Left cardiac atrium (tissue), 4 donors: Measurements from ENCODE around the gene SEMA5B. TPM values are rescaled to one million over a fixed set of nuclear protein-coding genes. Genes with fewer than 3 reads are reported as not detected.
A peak's percentile ranks its signal among the peaks of the same experiment; 100 is the strongest.

Source experiments
- ATAC-seq, 2 donors: fragments of 200-7000 bp; cut with Tn5 transposase; one replicate each; pipeline ENCODE4 v1.9.1; 2020; ENCODE audit warnings: mild to moderate bottlenecking in 2 of 2, moderate library complexity in 2 of 2
- DNase-seq: peaks from one replicate; pipeline ENCODE4 v3.0.0-alpha.2; 2020
- intact Hi-C, 2 donors: fragments of 100-400 bp; cut with DNase I; formaldehyde crosslinking; loops; one replicate each; pipeline versions ENCODE4 v1.14.1 to v1.15.1; 2022 to 2023
- total RNA-seq, 2 donors: library from RNA; stranded (reverse); fragmentation: NEBNext Ultra II Directional; extraction: Animal tissue kit (Norgen Biotek cat#: 25700); gene quantifications; one replicate each; pipeline ENCODE4 v1.2.1, GENCODE V29; 2021
- donor health status: DM: no; HTN: yes; CAD: no.
- donor health status: DM: no; HTN: yes; CAD: no; lungs with severe emphysema.
- donor health status: DM: yes; HTN: yes; CAD: no.
- donor health status: Dilated cardiomyopathy.

Gene SEMA5B
- total RNA-seq, 2 donors from 2014 or later: 1.7 to 2.4 TPM

GRCh38 chr3:122962149-122962548 lies 65.4 kb downstream of the SEMA5B start:
- DNase-seq: peak; percentile 46
- intact Hi-C loops: no loop called here
- ATAC-seq: peak in 1 of 2 donors; percentile 8

DNA sequence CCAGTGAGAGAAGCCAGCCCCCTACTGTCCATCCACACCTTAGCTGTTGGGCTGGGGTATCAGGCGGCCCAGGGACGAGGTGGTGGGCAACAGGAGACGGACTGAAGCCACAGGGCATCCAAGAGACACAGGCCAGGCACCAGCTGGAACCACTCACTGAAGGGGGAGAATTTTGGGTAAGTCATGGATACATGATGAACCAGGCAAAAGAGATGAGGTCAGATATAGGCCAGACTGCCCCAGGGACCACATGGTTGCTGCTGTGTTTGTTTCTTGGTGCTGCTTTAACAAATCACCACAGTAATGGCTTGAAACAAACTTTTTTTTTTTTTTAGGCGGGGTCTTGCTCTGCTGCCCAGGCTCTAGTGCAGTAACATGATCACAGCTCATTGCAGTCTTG lies 66.4 kb downstream of the SEMA5B start:
- peak in 1 of 2 donors; percentile 25 for ATAC-seq

DNA sequence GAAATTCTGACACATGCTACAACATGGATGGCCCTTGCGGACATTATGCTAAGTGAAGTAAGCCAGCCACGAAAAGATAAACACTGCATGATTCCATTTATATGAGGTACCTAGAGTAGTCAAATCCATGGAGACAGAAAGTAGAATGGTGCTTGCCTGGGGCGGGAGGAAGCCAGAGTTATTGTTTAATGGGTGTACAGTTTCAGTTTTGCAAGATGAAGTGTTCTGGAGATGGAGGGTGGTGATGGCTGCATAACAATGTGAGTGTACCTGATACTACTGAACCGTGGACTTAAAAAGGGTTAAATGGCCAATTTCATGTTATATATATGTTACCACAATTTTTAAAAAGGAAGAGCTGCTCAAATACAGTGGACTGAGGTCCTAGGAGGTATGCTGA lies 66.9 kb downstream of the SEMA5B start:
- intact Hi-C loops: no loop called here
- no peak for DNase-seq
- ATAC-seq: no peak

More for the DNA sequence above, 66.4 kb downstream of the SEMA5B start:
- intact Hi-C loops: no loop called here
- DNase-seq: no peak

DNA sequence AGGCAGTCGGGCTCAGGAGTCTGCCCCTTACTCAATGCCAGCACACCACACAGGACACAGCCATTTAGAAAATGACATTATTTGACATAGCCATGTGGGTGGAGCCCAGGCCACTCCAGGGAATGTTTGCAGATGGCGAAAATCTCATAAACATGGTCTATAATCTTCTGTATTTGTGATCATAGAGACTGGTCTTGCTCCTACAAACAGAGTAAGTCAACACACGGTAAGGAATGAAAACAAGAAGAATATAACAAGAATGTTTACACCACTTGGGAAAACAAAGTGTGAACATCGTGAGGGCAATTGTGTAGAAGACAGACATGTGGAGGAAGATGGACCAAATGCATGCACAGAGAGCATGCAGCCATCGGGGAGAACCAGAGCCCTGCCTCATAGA lies 68.2 kb downstream of the SEMA5B start:
- intact Hi-C loops: no loop called here
- no peak for ATAC-seq
- no peak for DNase-seq

GRCh38 chr3:122957707-122958689 lies 69.6 kb downstream of the SEMA5B start:
- DNase-seq (peak; percentile 53), ATAC-seq (peak; percentile 83)
- intact Hi-C loops: no loop called here

GRCh38 chr3:122956693-122957455 lies 70.7 kb downstream of the SEMA5B start:
- intact Hi-C loops: no loop called here
- ATAC-seq: peak; percentile 47 to 65
- DNase-seq: no peak

DNA sequence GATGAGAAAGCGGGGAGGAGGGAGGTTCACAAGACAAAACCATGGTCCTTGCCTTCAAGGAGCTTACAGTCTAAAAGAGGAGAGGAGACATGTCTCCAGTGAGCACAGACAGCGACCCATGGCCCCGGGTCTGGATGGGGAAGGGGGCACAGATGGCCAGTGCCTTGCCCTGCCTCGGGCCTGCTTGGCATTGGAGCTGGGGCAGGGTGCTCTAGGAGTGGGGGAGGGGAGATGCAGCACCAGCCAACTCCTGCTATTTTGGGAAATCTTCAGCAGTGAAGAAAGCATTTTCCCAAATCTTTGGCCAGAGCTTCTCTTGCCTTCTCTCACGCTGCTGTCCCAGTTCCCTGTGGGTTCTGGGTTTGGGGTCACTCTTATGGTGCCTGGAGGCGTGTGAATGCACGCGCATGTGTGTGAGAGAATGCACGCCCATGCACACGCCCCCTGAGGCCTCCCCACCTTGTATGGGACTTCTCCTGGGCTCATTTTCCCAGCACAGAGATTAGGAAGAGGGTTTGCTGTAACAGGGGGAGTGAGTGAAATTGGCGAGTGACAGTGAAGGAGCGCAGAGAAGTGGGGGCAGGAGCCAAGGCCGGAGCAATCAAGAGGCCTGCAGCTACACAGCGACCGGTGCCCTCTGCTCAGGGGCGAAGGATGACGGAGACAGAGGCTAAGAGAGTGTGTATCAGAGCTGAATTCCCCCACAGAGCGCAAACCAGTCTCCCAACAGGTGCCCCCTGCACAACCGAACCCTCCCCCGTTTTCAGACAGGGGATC lies 71.5 kb downstream of the SEMA5B start:
- ATAC-seq (peak; percentile 10 to 20), DNase-seq (no peak)
- intact Hi-C loops: no loop called here

DNA sequence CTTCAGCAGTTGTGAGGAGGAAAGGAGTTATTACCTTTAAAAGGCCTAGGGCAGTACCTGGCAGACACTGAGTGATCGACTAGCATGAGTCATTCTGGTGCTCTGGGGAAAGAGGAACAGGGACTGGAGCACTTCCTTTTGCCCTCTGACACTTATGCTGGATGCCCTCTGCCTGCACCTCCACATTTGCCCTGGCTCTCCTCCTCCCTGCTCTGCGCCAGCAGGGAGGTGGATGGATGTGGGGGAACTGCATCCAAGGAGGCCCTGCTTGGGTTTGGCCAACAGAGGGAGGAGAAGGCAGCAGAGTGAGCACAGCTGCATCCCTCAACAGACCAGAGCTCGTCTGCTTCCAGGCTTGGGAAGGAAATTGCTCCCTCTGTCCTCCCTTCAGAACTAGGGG lies 75.0 kb downstream of the SEMA5B start:
- ATAC-seq (peak; percentile 16 to 32), DNase-seq (no peak)
- intact Hi-C loops: no loop called here

DNA sequence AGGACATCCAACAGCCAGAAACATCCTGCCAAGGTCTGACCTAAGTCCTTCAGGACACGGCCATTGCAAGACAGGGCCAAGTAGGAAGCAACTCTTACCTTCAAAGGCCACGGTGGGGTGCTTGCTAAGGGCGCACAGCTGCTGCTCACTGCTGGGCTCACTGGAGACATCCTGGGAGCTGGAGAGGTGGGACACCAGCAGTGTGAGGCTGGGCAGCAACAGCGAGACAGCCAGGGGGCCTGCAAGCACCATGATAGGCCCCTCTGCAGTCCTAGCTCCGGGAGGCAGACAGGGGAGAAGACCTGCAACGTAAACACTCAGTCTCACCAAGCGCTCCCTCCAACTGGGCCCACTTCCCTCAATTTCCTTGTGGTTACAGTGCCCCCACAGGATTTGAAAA lies 79.2 kb downstream of the SEMA5B start:
- ATAC-seq: peak; percentile 35 to 58

DNA sequence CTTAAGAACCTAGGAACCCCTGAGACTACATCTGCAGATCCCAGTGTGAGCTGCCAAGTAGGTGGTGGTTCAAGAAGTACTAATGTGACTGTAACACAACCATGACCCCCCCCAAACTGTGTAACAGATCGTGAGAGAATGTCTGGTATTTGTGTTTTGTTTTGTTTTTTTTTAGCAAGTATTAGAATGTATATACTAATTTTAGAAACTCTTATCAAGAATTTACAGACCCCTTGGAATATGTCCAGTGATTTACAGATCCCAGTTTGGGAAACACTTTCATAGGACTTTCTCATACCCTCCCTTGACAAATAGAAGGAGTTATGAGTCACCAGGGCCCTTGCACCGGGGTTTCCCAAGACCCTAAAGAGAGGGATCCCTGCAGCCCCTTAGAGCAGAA lies 79.8 kb downstream of the SEMA5B start:
- ATAC-seq (peak in 1 of 2 donors; percentile 10), DNase-seq (no peak)
- intact Hi-C loops: loop anchor here (5.0 to 10.0 kb wide), 3 partner anchors 80 to 317 kb away; partner anchors contain the start of gene SEMA5B (in 1 of the 2)

More for the DNA sequence above, 79.2 kb downstream of the SEMA5B start:
- DNase-seq: no peak
- intact Hi-C loops: loop anchor here (5.0 to 10.0 kb wide), 3 partner anchors 79 to 316 kb away; partner anchors contain the start of gene SEMA5B (in 1 of the 2)

- intact Hi-C loops: loop anchor here (5.0 to 10.0 kb wide), 3 partner anchors 80 to 318 kb away; partner anchors contain the start of gene SEMA5B (in 1 of the 2)
- ATAC-seq: no peak
- no peak for DNase-seq
These were observed 80.4 kb downstream of the SEMA5B start for GRCh38 chr3:122947196-122947595.

DNA sequence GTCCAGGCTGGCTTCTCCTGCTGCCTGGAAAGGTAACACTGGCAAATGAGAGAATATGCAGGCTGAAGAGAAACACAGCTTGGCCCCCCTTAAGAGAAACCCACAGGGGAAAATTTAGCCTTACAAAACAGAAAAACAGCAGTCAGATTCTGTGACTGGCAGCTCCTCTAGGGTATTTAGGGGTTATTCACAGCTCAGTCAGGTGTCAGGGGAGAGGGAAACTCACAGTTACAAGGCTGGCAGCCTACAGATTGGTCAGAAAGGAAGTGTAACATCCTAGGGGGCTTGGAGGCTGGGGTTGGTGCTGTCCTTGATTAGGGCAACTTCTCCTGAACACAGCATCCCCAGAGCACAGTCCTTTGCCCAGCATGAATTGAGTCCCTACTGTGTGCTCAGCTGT lies 81.4 kb downstream of the SEMA5B start:
- DNase-seq (no peak), ATAC-seq (no peak)
- intact Hi-C loops: loop anchor here (5.0 to 10.0 kb wide), 3 partner anchors 81 to 319 kb away; partner anchors contain the start of gene SEMA5B (in 1 of the 2)

DNA sequence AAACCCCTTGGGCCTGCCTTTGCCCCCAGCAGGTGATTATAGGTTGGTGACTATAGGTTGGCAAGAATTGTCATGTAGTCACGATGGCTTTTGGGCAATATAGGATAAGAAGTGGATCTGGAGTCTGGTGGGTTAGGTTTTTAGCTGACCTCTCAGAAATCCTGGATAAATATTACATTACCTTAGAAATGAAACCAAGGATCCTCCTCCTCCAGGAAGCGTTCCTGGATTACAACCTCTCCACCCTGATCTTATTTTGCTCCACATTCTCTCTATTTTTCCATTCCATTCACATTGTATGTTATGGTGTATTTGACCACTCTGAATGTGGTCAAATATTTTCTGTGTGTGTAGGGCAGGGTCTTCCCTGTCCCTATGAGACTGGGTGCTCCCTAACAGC lies 82.3 kb downstream of the SEMA5B start:
- intact Hi-C loops: loop anchor here (5.0 to 10.0 kb wide), 3 partner anchors 82 to 320 kb away; partner anchors contain the start of gene SEMA5B (in 1 of the 2)
- ATAC-seq: no peak
- DNase-seq: no peak

DNA sequence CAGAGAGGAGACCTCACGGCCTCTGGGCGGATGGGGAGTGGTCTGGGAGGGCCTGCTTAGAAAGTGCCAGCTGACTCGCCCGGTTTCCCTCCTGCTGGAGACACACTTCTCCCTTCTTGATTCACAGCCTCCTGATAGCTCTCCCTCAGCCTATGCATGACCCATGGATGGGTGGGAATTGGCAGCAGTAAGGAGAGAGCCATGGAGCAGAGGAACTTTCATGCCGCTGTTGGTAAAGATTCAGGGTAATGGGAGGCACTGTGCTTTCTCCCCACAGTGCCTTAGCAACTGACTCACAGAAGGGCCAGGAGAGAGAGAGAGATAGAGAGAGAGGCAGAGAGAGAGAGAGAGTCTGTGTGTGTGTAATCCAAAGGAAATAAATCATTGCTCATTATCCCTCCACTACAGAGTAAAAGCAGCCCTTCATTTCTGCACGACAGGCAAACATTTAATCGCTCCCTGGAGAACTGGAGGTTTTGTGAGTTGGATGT lies 82.8 kb downstream of the SEMA5B start:
- ATAC-seq (peak; percentile 21 to 23), DNase-seq (no peak)
- intact Hi-C loops: loop anchor here (5.0 to 10.0 kb wide), 3 partner anchors 83 to 320 kb away; partner anchors contain the start of gene SEMA5B (in 1 of the 2)

DNA sequence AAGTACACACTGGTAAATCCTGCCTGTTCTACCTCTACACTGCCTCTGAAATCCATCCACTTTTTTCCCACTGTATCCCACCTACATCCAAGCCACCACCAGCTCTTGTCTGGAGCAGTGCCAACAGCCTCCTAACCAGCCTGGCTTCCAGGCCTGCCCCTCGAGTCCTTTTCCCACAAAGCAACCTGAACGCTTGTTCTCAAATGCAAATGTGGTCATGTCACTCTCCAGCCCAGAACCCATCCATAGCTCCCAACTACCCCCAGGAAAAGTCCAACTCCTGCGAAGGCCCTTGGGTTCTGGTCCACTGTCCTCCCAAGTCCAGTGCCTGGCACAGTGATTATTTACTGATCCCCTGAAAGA lies 83.8 kb downstream of the SEMA5B start:
- DNase-seq (no peak), ATAC-seq (no peak)
- intact Hi-C loops: loop anchor here (2.0 to 10.0 kb wide), 3 partner anchors 85 to 321 kb away; no protein-coding TSS in a partner anchor

DNA sequence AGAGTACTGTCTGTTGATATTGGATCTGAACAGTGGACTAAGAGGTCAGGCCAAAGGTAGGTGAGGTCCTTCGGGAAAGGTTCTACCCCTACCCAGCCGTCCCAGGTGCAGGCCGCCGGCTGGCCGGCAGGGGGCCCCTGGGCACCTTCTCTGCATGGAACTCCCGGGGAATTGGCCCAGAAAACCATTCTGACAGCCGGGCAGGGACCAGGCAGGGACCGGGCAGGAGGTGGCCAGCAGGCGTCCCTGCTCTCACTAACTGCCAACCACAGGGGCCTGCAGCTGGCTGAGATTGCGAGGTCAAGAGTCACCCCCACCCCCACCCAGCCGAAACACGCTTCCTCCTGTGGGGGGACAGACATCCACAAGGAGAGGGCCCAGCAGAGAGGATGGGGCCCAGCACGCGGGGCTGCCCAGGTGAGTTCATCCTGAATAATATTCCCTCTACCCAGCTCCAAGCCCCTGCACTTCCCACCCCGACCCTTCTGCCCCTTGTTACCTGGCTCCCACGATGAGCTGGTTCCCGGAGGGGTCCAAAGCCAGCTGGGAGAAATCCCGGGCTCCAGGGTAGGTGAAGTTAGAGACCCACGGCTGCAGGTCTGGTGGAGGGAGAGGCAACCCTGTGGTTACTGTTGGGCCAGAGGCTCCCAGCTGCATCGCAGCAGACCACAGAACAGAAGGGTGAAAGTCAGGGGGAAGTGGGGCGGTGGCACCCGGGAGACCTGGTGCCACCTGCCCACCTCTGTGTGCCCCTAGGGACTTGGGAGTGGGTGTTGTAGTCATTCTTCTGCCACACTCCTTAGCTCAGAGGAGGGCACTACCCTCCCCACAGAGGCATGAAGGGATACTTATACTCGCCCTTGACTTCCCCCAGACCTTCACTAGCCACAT lies 84.4 kb downstream of the SEMA5B start:
- intact Hi-C loops: loop anchor here (2.0 to 10.0 kb wide), 3 partner anchors 86 to 322 kb away; no protein-coding TSS in a partner anchor
- DNase-seq: peak; percentile 75
- ATAC-seq: peak; percentile 82 to 89

DNA sequence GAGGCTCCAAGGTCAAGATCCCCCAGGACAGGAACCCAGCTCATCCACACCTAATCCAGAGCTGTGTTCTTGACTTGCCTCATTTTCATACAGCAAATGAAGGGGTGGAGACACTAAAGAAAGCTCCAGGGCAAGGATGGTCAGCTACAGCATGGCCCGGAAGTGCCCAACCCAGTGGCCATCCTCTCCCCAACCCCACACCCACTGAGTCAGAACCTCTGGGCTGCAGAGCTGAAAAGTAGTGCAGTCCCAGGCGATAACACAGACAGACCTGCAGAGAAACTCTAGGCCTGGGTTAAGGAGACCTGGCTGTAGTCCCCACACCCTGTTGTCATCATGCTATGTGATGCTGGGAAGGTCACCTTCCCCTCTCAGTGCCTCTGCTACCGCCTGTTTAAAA lies 85.3 kb downstream of the SEMA5B start:
- intact Hi-C loops: loop anchor here (2.0 to 10.0 kb wide), 3 partner anchors 87 to 323 kb away; no protein-coding TSS in a partner anchor
- DNase-seq: no peak
- no peak for ATAC-seq
